Esophagus muscularis mucosa (tissue), 4 donors: ENCODE measurements around the gene SRGN.

ENCODE experiments used
- CTCF ChIP-seq, 3 experiments: fragments of 200-600 bp in 2 of 3; fragments of 450-650 bp in 1 of 3; sonication (generic) in 2 of 3; IDR thresholded peaks; one replicate each; pipeline ENCODE4 v1.5.1; 2017 to 2019; ENCODE audit warnings: antibody characterized with exemption in 3 of 3, mild to moderate bottlenecking in 2 of 3, moderate library complexity in 1 of 3
- EP300 ChIP-seq: sonication (generic); formaldehyde crosslinking; IDR thresholded peaks from one replicate; pipeline ENCODE4 v1.6.1; 2017; ENCODE audit warnings: antibody characterized with exemption
- POLR2A ChIP-seq: fragments of 450-650 bp; IDR thresholded peaks from one replicate; pipeline ENCODE4 v1.6.1; 2017; ENCODE audit warnings: antibody characterized with exemption, moderate library complexity, mild to moderate bottlenecking, low read depth
- POLR2AphosphoS5 ChIP-seq, 2 donors: sonication (generic); formaldehyde crosslinking; IDR thresholded peaks; one replicate each; pipeline ENCODE4 v1.6.1; 2017; ENCODE audit warnings: antibody characterized with exemption in 2 of 2

- TF ChIP-seq CTCF (IDR thresholded peaks at IDR 0.05) (no peak), POLR2A (no peak), EP300 (no peak), POLR2AphosphoS5 (IDR thresholded peaks at IDR 0.05) (no peak)
Observed at GRCh38 chr10:69102440-69102839, 14.5 kb downstream of the SRGN start.
